Mammary epithelial cell (primary cell): ENCODE data around the gene SNX14.
"Not testable (repeated sequence)": the region's sequence is repeated elsewhere in the genome, so short reads cannot be mapped to it uniquely, and the experiment has no call there.

Experiments
- CTCF ChIP-seq, 2 donors: IDR thresholded peaks in 1 of 2; conservative IDR thresholded peaks in 1 of 2; 2 replicates each; pipeline ENCODE4 v1.5.1; 2011 to 2012; ENCODE audit warnings: inconsistent platforms in 2 of 2, low read length in 2 of 2, mild to moderate bottlenecking in 2 of 2, control low read depth in 1 of 2, low read depth in 1 of 2; ENCODE audit not compliant: insufficient read depth in 1 of 2; ENCODE audit errors: extremely low read depth in 1 of 2
- EZH2 ChIP-seq: IDR thresholded peaks from 2 replicates; pipeline ENCODE4 v1.6.1; 2012; ENCODE audit warnings: low read length, inconsistent platforms, borderline replicate concordance

- TF ChIP-seq CTCF (conservative IDR thresholded peaks at IDR 0.05 in 1 of 2, IDR thresholded peaks at IDR 0.05 in 1 of 2; ENCODE audit: extremely low read depth in 1 of 2, insufficient read depth in 1 of 2, low read depth in 1 of 2, low read length in 2 of 2); EZH2: not testable (repeated sequence)
Observed at GRCh38 chr6:85582832-85583231, 10.8 kb downstream of the SNX14 start.
